Measurements from ENCODE around the gene NDRG3.
A peak's percentile ranks its signal among the peaks of the same experiment; 100 is the strongest.

The NDRG3 gene

GRCh38 chr20:36745234-36745926, 510 bp downstream of the NDRG3 start:
- no peak for TF ChIP-seq JUND (IDR thresholded peaks at IDR 0.05; ENCODE audit: low read depth)
- in situ Hi-C loops (cut with HindIII; ENCODE audit: low pct_unique_long_range_greater_than_20kb, low sequenced_read_pairs), result no loop called here
- DNase-seq (ENCODE audit: low read depth in 1 of 2, low spot score in 1 of 2), result no peak

- in situ Hi-C loops (cut with HindIII; ENCODE audit: low pct_unique_long_range_greater_than_20kb, low sequenced_read_pairs), result no loop called here
- DNase-seq (ENCODE audit: low read depth in 1 of 2, low spot score in 1 of 2), result peak; percentile 48 to 77
- no peak for TF ChIP-seq JUND (IDR thresholded peaks at IDR 0.05; ENCODE audit: low read depth)
Measured at GRCh38 chr20:36744764-36745191, 1.1 kb downstream of the NDRG3 start.

DNA sequence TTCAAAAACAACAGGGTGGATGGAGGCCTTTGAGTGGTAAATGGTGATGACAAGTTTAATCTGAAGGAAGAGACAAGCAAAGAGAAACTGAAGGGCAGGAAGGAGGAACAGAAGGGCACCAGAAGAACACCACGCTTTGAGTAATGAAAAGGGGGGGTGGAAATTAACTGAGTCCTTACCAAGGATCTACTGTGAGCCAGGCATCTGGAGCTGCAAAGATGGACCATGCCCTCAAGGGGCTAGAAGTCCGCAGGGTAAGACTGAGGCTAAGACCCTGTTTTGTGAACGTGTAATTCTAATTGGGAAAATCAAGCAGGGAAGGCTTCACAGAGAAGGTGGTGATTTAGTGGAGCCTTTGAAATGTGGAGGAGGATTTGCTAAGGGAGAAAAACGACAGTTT, 1.6 kb downstream of the NDRG3 start:
- TF ChIP-seq JUND (IDR thresholded peaks at IDR 0.05; ENCODE audit: low read depth), result no peak
- in situ Hi-C loops (cut with HindIII; ENCODE audit: low pct_unique_long_range_greater_than_20kb, low sequenced_read_pairs), result no loop called here
- no peak for DNase-seq (ENCODE audit: low read depth in 1 of 2, low spot score in 1 of 2)

DNA sequence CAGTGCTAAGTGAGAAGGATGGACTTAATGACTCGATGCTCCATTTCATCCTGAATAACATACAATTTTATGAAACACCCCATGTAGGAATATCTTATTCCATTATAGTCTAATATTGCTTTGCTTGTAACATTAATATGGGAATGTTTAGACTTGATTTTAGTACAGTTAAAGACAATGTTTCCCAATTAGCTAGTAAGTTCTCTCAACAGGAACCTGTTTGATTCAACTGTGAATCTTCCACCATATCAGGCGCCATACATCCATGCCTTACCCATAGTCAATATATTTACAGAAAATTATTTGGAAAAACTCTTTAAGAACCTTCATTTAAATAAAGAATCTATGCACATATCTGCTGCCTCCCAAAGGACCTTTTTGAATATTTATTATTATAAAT, 3.3 kb downstream of the NDRG3 start:
- in situ Hi-C loops (cut with HindIII; ENCODE audit: low pct_unique_long_range_greater_than_20kb, low sequenced_read_pairs), result no loop called here
- no peak for DNase-seq (ENCODE audit: low read depth in 1 of 2, low spot score in 1 of 2)
- no peak for TF ChIP-seq JUND (IDR thresholded peaks at IDR 0.05; ENCODE audit: low read depth)

DNA sequence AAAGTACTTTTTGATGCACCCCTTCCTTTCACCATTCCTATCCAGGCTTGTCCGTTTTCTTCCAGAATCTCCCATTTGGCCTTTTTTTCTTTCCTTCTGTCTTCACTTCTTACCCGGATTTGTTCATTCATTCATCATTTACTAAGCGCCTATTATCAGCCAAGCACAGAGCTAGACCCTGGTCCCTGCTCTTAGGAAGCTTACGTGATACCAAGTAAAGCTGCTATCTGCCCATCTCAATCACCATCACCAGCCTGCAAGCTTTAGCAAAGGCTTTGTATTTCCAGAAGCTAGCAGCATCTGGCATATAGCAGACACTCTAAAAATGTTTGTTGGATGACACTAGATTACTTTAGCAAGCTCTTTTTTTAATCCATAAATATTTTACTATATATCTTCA, 4.8 kb downstream of the NDRG3 start:
- in situ Hi-C loops (cut with HindIII; ENCODE audit: low pct_unique_long_range_greater_than_20kb, low sequenced_read_pairs), result no loop called here
- DNase-seq (ENCODE audit: low read depth in 1 of 2, low spot score in 1 of 2), result no peak
- no peak for TF ChIP-seq JUND (IDR thresholded peaks at IDR 0.05; ENCODE audit: low read depth)

GRCh38 chr20:36737183-36737499, 8.7 kb downstream of the NDRG3 start:
- in situ Hi-C loops (cut with HindIII; ENCODE audit: low pct_unique_long_range_greater_than_20kb, low sequenced_read_pairs), result no loop called here
- no peak for TF ChIP-seq JUND (IDR thresholded peaks at IDR 0.05; ENCODE audit: low read depth)
- no peak for DNase-seq (ENCODE audit: low read depth in 1 of 2, low spot score in 1 of 2)

DNA sequence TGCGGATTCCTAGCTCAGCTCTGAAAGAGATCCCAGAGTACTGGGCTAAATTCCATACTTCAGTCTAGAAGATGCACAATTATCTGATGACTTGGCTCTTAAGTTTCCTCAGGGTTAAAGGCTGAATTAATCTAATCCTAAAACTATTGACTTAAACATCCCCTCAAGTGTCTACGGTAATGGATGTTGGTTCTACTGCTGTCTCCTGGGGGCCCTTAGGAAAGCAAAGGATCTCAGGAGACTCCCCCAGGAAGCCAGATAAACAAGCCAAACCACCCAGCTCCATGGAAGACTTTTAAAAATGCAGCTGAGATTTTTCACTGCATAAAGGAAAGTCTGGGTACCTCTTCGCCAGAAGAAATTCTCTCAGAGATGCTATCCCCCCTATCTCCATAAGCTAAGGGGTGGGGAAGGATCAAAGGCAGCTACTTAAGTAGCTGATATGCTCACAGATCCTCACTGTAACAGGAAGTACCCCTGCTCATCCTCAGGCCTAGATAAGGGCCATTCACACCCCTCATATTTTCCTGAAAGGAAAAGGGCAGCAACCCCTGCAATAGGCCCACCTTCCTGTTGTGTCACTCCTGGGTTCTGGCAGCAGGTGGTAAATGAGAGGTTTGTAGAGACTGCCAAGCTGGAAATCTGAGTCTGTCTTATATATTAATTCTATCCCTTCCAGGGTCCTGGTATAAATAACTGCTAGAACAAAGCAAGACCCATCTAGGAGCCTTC, 9.3 kb downstream of the NDRG3 start:
- no peak for TF ChIP-seq JUND (IDR thresholded peaks at IDR 0.05; ENCODE audit: low read depth)
- in situ Hi-C loops (cut with HindIII; ENCODE audit: low pct_unique_long_range_greater_than_20kb, low sequenced_read_pairs), result no loop called here
- DNase-seq (ENCODE audit: low read depth in 1 of 2, low spot score in 1 of 2), result no peak

DNA sequence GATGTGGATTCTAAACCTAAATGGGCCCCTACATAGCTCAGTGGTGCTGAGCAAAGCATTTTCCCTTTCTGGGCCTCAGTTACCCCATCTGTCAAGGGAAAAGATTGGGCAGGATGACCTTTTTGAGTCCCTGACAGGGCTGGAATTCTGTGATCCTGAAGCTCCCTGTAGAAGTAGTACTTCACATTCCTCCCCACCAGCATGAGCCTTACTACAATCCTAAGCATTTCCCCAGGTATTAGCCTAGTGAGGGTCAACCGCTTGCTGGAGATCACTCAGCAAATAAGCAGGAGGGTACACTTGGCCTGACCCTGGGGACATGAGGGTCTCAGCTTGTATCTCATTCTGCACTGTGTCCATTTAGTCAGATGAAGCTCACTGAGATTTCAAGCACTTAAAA, 13.4 kb downstream of the NDRG3 start:
- DNase-seq (ENCODE audit: low read depth in 1 of 2, low spot score in 1 of 2), result no peak
- in situ Hi-C loops (cut with HindIII; ENCODE audit: low pct_unique_long_range_greater_than_20kb, low sequenced_read_pairs), result no loop called here
- no peak for TF ChIP-seq JUND (IDR thresholded peaks at IDR 0.05; ENCODE audit: low read depth)

DNA sequence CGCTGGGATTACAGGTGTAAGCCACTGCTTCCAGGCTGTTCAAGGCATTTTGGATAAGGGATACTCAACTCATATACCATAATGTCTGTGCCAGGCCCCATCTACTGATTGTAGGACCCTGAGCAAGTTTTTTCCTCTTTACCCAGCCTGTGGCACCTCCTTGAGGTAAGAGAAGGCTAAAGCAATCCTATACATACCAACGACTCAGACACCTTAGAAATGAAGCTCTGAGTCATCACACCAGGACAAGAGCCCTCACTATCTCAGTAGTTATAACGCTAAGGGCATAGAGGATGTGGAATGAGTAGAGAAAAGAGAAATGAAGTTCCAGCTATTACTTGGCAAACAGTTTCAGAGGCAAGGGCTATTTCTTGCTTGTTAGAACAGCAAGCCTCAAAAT, 16.9 kb downstream of the NDRG3 start:
- TF ChIP-seq JUND (IDR thresholded peaks at IDR 0.05; ENCODE audit: low read depth), result no peak
- in situ Hi-C loops (cut with HindIII; ENCODE audit: low pct_unique_long_range_greater_than_20kb, low sequenced_read_pairs), result no loop called here
- peak in 1 of 2 experiments; percentile 10 for DNase-seq (ENCODE audit: low read depth in 1 of 2, low spot score in 1 of 2)

DNA sequence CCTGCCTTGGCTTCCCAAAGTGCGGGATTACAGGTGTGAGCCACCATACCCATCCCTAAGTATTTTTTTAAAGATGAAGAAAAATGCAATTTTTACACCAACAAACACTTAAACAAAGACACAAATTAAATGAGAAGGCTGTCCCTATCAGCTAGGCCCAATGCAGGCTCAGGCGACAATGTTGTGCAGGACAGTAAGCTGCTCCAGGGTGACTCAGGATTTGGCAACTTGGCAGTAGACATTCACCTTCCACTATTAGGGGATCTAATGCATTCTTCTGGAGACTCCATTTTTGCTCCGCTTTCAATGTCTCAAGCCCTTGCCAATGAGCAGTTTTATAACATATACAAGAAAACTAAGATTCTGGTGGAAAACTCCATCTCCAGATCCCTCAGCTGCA, 19.7 kb downstream of the NDRG3 start:
- no peak for TF ChIP-seq JUND (IDR thresholded peaks at IDR 0.05; ENCODE audit: low read depth)

GRCh38 chr20:36720510-36720909, 25.4 kb downstream of the NDRG3 start:
- no peak for TF ChIP-seq JUND (IDR thresholded peaks at IDR 0.05; ENCODE audit: low read depth)
- in situ Hi-C loops (cut with HindIII; ENCODE audit: low pct_unique_long_range_greater_than_20kb, low sequenced_read_pairs), result no loop called here
- no peak for DNase-seq (ENCODE audit: low read depth in 1 of 2, low spot score in 1 of 2)

More for the DNA sequence above, 19.7 kb downstream of the NDRG3 start:
- DNase-seq (ENCODE audit: low read depth in 1 of 2, low spot score in 1 of 2), result no peak
- in situ Hi-C loops (cut with HindIII; ENCODE audit: low pct_unique_long_range_greater_than_20kb, low sequenced_read_pairs), result no loop called here

- TF ChIP-seq JUND (IDR thresholded peaks at IDR 0.05; ENCODE audit: low read depth), result no peak
- peak in 1 of 2 experiments; percentile 59 for DNase-seq (ENCODE audit: low read depth in 1 of 2, low spot score in 1 of 2)
- in situ Hi-C loops (cut with HindIII; ENCODE audit: low pct_unique_long_range_greater_than_20kb, low sequenced_read_pairs), result no loop called here
Measured at GRCh38 chr20:36717657-36718056, 28.2 kb downstream of the NDRG3 start.

GRCh38 chr20:36717021-36717420, 28.9 kb downstream of the NDRG3 start:
- TF ChIP-seq JUND (IDR thresholded peaks at IDR 0.05; ENCODE audit: low read depth), result no peak
- in situ Hi-C loops (cut with HindIII; ENCODE audit: low pct_unique_long_range_greater_than_20kb, low sequenced_read_pairs), result no loop called here
- no peak for DNase-seq (ENCODE audit: low read depth in 1 of 2, low spot score in 1 of 2)
